Diencephalon (tissue), 1 donor: ENCODE measurements around the gene C4orf46. TPM values are rescaled to one million over a fixed set of nuclear protein-coding genes. Genes with fewer than 3 reads are reported as not detected.

Experiments used
- small RNA-seq: library from RNA; depleted of rRNA; stranded (forward); fragments of <200 nt; gene quantifications from one replicate; pipeline ENCODE3, GENCODE V24; 2014
- total RNA-seq: library from RNA; depleted of rRNA; stranded (reverse); fragments of >200 nt; gene quantifications from one replicate; pipeline ENCODE4 v1.2.3, GENCODE V29; 2014

C4orf46 gene
- 22.4 TPM for total RNA-seq

DNA sequence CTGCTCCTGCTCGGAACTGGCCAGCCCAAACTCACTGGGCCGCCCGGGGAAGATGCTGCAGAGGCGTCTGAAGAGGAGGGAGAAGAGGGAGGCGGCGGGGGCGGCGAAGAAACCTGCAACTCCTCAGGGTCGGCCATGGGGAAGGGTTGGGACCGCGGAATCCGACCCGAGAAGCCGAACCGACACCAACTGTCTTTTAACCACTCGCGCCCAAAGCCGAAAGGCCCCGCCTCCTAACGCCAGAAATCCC is at the start of gene C4orf46:
Gene C4orf46, minus strand, starts transcription at position 223 of the 250 bp plus-strand sequence. Its CDS starts 86 bp downstream, at position 137.

GRCh38 chr4:158671915-158672806 is 474 bp upstream of the C4orf46 start, which contains the start of gene ETFDH:
TSS of gene ETFDH (plus strand) at chr4:158672296. CDS start at chr4:158672457, 161 bp downstream.

Small RNA genes lying within 50 kb of the gene (small RNA-seq; reads per million reads assigned to genes)
- gene RF00012 = not detected

Other genes with a start within 250 kb of the C4orf46 start
- gene RXFP1, start 150.0 kb downstream of the C4orf46 start, total RNA-seq = 3.7 TPM
- 27.2 TPM for gene ETFDH, start 409 bp upstream of the C4orf46 start, total RNA-seq
- gene PPID, start 51.5 kb upstream of the C4orf46 start, total RNA-seq = 32.3 TPM
- gene FNIP2, start 97.1 kb upstream of the C4orf46 start, total RNA-seq = 53.5 TPM